Right cardiac atrium (tissue), 5 donors: ENCODE data around the gene MS4A15. TPM values are rescaled to one million over a fixed set of nuclear protein-coding genes. Genes with fewer than 3 reads are reported as not detected.

Source experiments
- ATAC-seq, 2 donors: fragments of 200-7000 bp; cut with Tn5 transposase; one replicate each; pipeline versions ENCODE4 v1.8.0 to v1.9.1; 2020; ENCODE audit warnings: moderate library complexity in 2 of 2, mild to moderate bottlenecking in 1 of 2
- DNase-seq, 3 donors: peaks; one replicate each; pipeline ENCODE4 v3.0.0-alpha.2; 2020
- H3K27ac ChIP-seq: one replicate; pipeline ENCODE4 v1.5.1; 2013; ENCODE audit warnings: mild to moderate bottlenecking, low read length, control low read depth, moderate library complexity
- H3K27me3 ChIP-seq: one replicate; pipeline ENCODE4 v1.6.1; 2013; ENCODE audit not compliant: control insufficient read depth, insufficient read depth
- H3K4me1 ChIP-seq: one replicate; pipeline ENCODE4 v1.6.1; 2013; ENCODE audit warnings: low read length; ENCODE audit not compliant: control insufficient read depth, insufficient read depth
- H3K4me3 ChIP-seq: one replicate; pipeline ENCODE4 v1.5.1; 2013; ENCODE audit warnings: low read length, control low read depth
- H3K9me3 ChIP-seq: one replicate; pipeline ENCODE4 v1.6.1; 2013; ENCODE audit warnings: low read length; ENCODE audit not compliant: control insufficient read depth
- WGBS: extraction: QIAGEN DNeasy Blood & Tissue Kit; methylation state at CpG from one replicate; pipeline ENCODE4 v1.1.7; 2013; 5-methylcytosine and 5-hydroxymethylcytosine counted together
- intact Hi-C, 4 donors: fragments of 100-400 bp; cut with DNase I; formaldehyde crosslinking; loops; one replicate each; pipeline versions ENCODE4 v1.11.0 to v1.14.0; 2022 to 2023
- polyA plus RNA-seq: library from polyadenylated mRNA; stranded (reverse); fragments of 200-250 nt; gene quantifications from one replicate; pipeline ENCODE4 v1.2.3, GENCODE V29; 2013
- total RNA-seq, 4 donors: library from RNA; stranded (reverse); fragmentation: NEBNext Ultra II Directional; extraction: Animal tissue kit (Norgen Biotek cat#: 25700); gene quantifications; one replicate each; pipeline ENCODE4 v1.2.1, GENCODE V29; 2021
- donor health status: healthy with polysubstance abuse.
- donor health status: DM: no; HTN: yes; CAD: no.
- donor health status: DM: no; HTN: no; CAD: no.
- donor health status: DM: no; HTN: yes; CAD: no; lungs with severe emphysema.
- donor health status: DM: yes; HTN: yes; CAD: no.

MS4A15 gene
- total and polyA plus RNA-seq, 5 donors, result not detected

GRCh38 chr11:60788401-60789125 lies 31.9 kb downstream of the MS4A15 start:
- intact Hi-C loops, result no loop called here
- peak in 1 of 3 donors; percentile 72 for DNase-seq
- ATAC-seq, result peak in 1 of 2 donors; percentile 19

GRCh38 chr11:60790726-60791125 lies 34.1 kb downstream of the MS4A15 start:
- H3K4me1 ChIP-seq, result no peaks in the 10 kb centered on the region
- H3K4me3 ChIP-seq, result no peak overlapping the region
- WGBS, result 91% methylated on average over 3 of the region's 3 CpGs
- H3K27ac ChIP-seq, result no peak overlapping the region
- no peaks in the 10 kb centered on the region for H3K27me3 ChIP-seq
- no peaks in the 10 kb centered on the region for H3K9me3 ChIP-seq
- no peak for DNase-seq
- ATAC-seq, result no peak
- intact Hi-C loops, result no loop called here

More at GRCh38 chr11:60788401-60789125, 31.9 kb downstream of the MS4A15 start:
- Histone ChIP-seq H3K4me3 (no peak overlapping the region), H3K27me3 (no peaks in the 10 kb centered on the region), H3K9me3 (no peaks in the 10 kb centered on the region), H3K4me1 (no peaks in the 10 kb centered on the region), H3K27ac (no peak overlapping the region)
- 84% methylated on average over 7 of the region's 7 CpGs for WGBS

GRCh38 chr11:60791153-60791933 lies 34.7 kb downstream of the MS4A15 start:
- H3K4me1 ChIP-seq, result no peaks in the 10 kb centered on the region
- no peak overlapping the region for H3K4me3 ChIP-seq
- H3K9me3 ChIP-seq, result no peaks in the 10 kb centered on the region
- ATAC-seq (no peak), DNase-seq (no peak)
- H3K27me3 ChIP-seq, result no peaks in the 10 kb centered on the region
- intact Hi-C loops, result no loop called here
- 86% methylated on average over 4 of the region's 4 CpGs for WGBS
- no peak overlapping the region for H3K27ac ChIP-seq

- no peaks in the 10 kb centered on the region for H3K9me3 ChIP-seq
- WGBS, result 87% methylated on average over 3 of the region's 3 CpGs
- intact Hi-C loops, result no loop called here
These were observed 35.9 kb downstream of the MS4A15 start for GRCh38 chr11:60792521-60792920.

GRCh38 chr11:60795291-60795690 lies 38.6 kb downstream of the MS4A15 start:
- no peak overlapping the region for H3K27ac ChIP-seq
- H3K9me3 ChIP-seq, result no peaks in the 10 kb centered on the region
- intact Hi-C loops, result no loop called here
- no peak for DNase-seq
- no peaks in the 10 kb centered on the region for H3K4me1 ChIP-seq
- 83% methylated on average over 6 of the region's 6 CpGs for WGBS
- no peak for ATAC-seq
- no peaks in the 10 kb centered on the region for H3K27me3 ChIP-seq
- no peak overlapping the region for H3K4me3 ChIP-seq

More at GRCh38 chr11:60792521-60792920, 35.9 kb downstream of the MS4A15 start:
- Histone ChIP-seq H3K27ac (no peak overlapping the region), H3K4me1 (no peaks in the 10 kb centered on the region), H3K4me3 (no peak overlapping the region), H3K27me3 (no peaks in the 10 kb centered on the region)
- DNase-seq (no peak), ATAC-seq (no peak)

- H3K4me3 ChIP-seq, result no peak overlapping the region
- 84% methylated on average over 17 of the region's 17 CpGs for whole genome bisulfite sequencing
- no peak overlapping the region for H3K27ac ChIP-seq
- no peaks in the 10 kb centered on the region for H3K4me1 ChIP-seq
- DNase-seq (no peak), ATAC-seq (no peak)
- intact Hi-C loops, result no loop called here
- H3K27me3 ChIP-seq, result no peaks in the 10 kb centered on the region
- no peaks in the 10 kb centered on the region for H3K9me3 ChIP-seq
These were observed 41.4 kb downstream of the MS4A15 start for GRCh38 chr11:60797846-60798630.

GRCh38 chr11:60798631-60799030 lies 42.0 kb downstream of the MS4A15 start:
- no peak overlapping the region for H3K27ac ChIP-seq
- no peak overlapping the region for H3K4me3 ChIP-seq
- intact Hi-C loops, result no loop called here
- no peaks in the 10 kb centered on the region for H3K4me1 ChIP-seq
- H3K9me3 ChIP-seq, result no peaks in the 10 kb centered on the region
- DNase-seq, result no peak
- 91% methylated on average over 3 of the region's 3 CpGs for WGBS
- H3K27me3 ChIP-seq, result no peaks in the 10 kb centered on the region
- peak; percentile 19 to 30 for ATAC-seq

GRCh38 chr11:60801194-60801593 lies 44.5 kb downstream of the MS4A15 start:
- intact Hi-C loops, result no loop called here
- H3K27me3 ChIP-seq, result no peaks in the 10 kb centered on the region
- WGBS, result 92% methylated on average over 10 of the region's 10 CpGs
- ATAC-seq (no peak), DNase-seq (no peak)
- no peak overlapping the region for H3K27ac ChIP-seq
- no peaks in the 10 kb centered on the region for H3K9me3 ChIP-seq
- no peaks in the 10 kb centered on the region for H3K4me1 ChIP-seq
- no peak overlapping the region for H3K4me3 ChIP-seq

GRCh38 chr11:60803273-60803936 lies 46.7 kb downstream of the MS4A15 start:
- DNase-seq (no peak), ATAC-seq (no peak)
- WGBS, result 74% methylated on average over 7 of the region's 7 CpGs
- Histone ChIP-seq H3K27ac (no peak overlapping the region), H3K9me3 (no peaks in the 10 kb centered on the region), H3K4me3 (no peak overlapping the region), H3K27me3 (no peaks in the 10 kb centered on the region), H3K4me1 (no peaks in the 10 kb centered on the region)
- intact Hi-C loops, result no loop called here

GRCh38 chr11:60809249-60809648 lies 52.6 kb downstream of the MS4A15 start:
- H3K9me3 ChIP-seq, result no peaks in the 10 kb centered on the region
- H3K4me3 ChIP-seq, result no peak overlapping the region
- no peak for DNase-seq
- intact Hi-C loops, result no loop called here
- H3K27ac ChIP-seq, result no peak overlapping the region
- WGBS, result 69% methylated on average over 3 of the region's 3 CpGs
- no peaks in the 10 kb centered on the region for H3K27me3 ChIP-seq
- H3K4me1 ChIP-seq, result no peaks in the 10 kb centered on the region
- ATAC-seq, result no peak
